Measurements from ENCODE around the gene AHNAK.

The AHNAK gene

DNA sequence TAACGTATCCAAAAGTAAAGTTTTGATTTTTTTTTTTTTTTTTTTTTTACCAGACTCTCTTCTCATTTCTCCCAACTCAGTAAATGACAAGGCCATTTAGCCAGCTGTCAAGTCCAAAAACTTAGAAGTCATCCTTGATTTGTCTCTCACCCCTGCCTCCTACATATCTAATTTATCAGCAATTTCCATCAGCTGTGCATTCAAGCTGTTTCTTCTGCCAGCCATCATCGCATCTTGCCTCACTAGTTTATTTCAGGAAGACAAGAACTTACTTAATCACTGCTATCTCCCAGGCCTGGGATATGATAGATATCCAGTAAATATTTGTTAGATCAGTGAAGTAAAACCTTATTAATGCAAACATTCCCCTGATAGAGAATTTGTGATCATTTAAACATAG is 80.2 kb downstream of the AHNAK start:
- no peak for DNase-seq (ENCODE audit: low read depth)
- no peak overlapping the region for H3K4me3 ChIP-seq (ENCODE audit: low read depth, low read length)
- TF ChIP-seq CTCF (IDR thresholded peaks at IDR 0.05; ENCODE audit: low read depth, low read length, missing control alignments): no peak
- in situ Hi-C loops (cut with HindIII; ENCODE audit: low sequenced_read_pairs): no loop called here

- no peak overlapping the region for H3K4me3 ChIP-seq (ENCODE audit: low read depth, low read length)
- TF ChIP-seq CTCF (IDR thresholded peaks at IDR 0.05; ENCODE audit: low read depth, low read length, missing control alignments): no peak
- no peak for DNase-seq (ENCODE audit: low read depth)
- in situ Hi-C loops (cut with HindIII; ENCODE audit: low sequenced_read_pairs): no loop called here
Measured at GRCh38 chr11:62464655-62465054, 82.0 kb downstream of the AHNAK start.

- TF ChIP-seq CTCF (IDR thresholded peaks at IDR 0.05; ENCODE audit: low read depth, low read length, missing control alignments): no peak
- H3K4me3 ChIP-seq (ENCODE audit: low read depth, low read length): no peak overlapping the region
- DNase-seq (ENCODE audit: low read depth): no peak
- in situ Hi-C loops (cut with HindIII; ENCODE audit: low sequenced_read_pairs): no loop called here
Measured at GRCh38 chr11:62463121-62463542, 83.5 kb downstream of the AHNAK start.

DNA sequence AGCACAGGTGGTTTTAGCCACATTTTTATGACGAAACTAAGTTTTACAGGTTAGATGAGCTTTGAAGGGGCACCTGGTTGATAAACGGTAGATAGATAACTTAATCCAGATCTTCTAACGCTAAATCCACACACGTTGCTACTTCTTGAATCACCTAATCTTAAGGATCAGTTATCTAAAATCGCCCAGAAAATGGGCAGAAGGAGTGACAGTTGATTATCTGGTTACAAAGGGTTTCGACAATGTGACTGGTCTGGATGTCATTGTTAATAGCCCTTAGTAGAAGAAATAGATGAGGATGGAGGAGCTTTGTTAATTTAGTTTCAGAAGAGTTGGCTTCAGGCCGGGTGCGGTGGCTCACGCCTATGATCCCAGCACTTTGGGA is 84.1 kb downstream of the AHNAK start:
- no peak for TF ChIP-seq CTCF (IDR thresholded peaks at IDR 0.05; ENCODE audit: low read depth, low read length, missing control alignments)
- H3K4me3 ChIP-seq (ENCODE audit: low read depth, low read length): no peak overlapping the region
- in situ Hi-C loops (cut with HindIII; ENCODE audit: low sequenced_read_pairs): no loop called here
- no peak for DNase-seq (ENCODE audit: low read depth)

- H3K4me3 ChIP-seq (ENCODE audit: low read depth, low read length): no peak overlapping the region
- in situ Hi-C loops (cut with HindIII; ENCODE audit: low sequenced_read_pairs): no loop called here
- no peak for TF ChIP-seq CTCF (IDR thresholded peaks at IDR 0.05; ENCODE audit: low read depth, low read length, missing control alignments)
- no peak for DNase-seq (ENCODE audit: low read depth)
Measured at GRCh38 chr11:62461740-62462507, 84.7 kb downstream of the AHNAK start.

DNA sequence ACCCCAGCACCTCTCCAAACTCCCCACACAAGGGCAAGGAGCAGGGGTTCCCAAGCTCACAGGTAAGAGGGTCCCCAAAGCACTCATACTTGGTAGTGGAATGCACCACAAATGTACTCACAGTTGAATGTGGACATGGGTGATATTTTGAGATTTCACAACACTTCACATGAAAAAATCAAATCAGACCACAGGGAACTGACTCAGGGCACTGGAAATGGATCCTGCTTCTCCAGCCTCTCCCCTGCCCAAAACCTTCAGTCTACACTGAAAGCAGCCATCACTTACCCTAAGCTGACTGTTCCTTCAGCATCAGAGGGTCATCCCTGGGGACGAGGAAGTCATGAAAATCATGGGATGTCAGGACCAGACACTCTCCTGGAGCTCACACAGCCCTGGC is 87.5 kb downstream of the AHNAK start:
- no peak for TF ChIP-seq CTCF (IDR thresholded peaks at IDR 0.05; ENCODE audit: low read depth, low read length, missing control alignments)
- no peak for DNase-seq (ENCODE audit: low read depth)
- in situ Hi-C loops (cut with HindIII; ENCODE audit: low sequenced_read_pairs): no loop called here
- H3K4me3 ChIP-seq (ENCODE audit: low read depth, low read length): no peak overlapping the region
